ENCODE data around the gene ABHD12. TPM values are rescaled to one million over a fixed set of nuclear protein-coding genes. Genes with fewer than 3 reads are reported as not detected.

ABHD12 gene
- total and polyA plus RNA-seq, 2 donors (not counting 1 experiment from before 2014, with no cell fraction given) = 9.6 to 28.3 TPM

DNA sequence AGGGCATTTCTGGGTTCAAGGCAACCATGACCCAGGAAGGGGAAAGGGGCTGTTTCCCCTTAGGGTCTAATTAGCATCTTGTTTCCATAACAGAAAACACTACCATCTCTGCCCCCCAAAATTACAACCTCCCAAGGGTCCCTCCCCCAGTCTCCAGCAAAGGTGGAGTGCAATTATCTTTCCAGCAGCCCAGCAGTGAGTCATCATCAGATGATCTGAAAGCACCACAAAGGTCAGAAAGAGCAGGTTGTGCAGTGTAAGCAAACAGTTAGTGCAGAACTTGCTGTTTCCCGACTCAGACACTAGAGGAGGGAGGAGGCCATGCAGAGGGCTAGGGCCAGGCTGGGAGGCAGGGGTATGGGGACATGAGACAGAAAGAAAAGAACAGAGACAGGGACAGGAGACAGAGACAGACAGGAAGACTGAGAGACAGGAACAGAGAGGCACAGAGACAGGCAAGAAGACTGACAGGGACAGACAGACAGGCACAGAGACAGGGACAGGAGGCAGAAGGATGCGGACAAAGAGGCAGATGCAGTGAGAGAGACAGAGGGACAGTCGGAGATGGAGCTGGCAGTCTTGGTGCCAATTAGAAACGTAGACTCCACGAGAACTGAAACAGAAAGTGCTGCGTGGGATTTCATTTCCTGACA lies 80.2 kb downstream of the ABHD12 start:
- ChIA-PET CTCF (interaction anchor here (1.4 to 1.6 kb wide), 6 partner anchors 11 to 89 kb away, joined by 3 to 14 read pairs (median 6); partner anchors contain the start of gene PYGB), POLR2A (interaction anchor here (0.9 kb wide), 1 partner anchor 29 kb away, joined by 3 read pairs; no protein-coding TSS in a partner anchor)
- WGBS (ENCODE audit: insufficient coverage) = 20% methylated on average over 5 of the region's 6 CpGs
- peak; percentile 90 for ATAC-seq (ENCODE audit: low read depth)
- Histone ChIP-seq H3K27ac (ENCODE audit: low read length in 2 of 2) (peak overlapping the region in 1 of 2 donors; percentile 16), H3K27me3 (replicated peaks in 1 of 4; ENCODE audit: control extremely low read depth in 1 of 4, control insufficient read depth in 3 of 4, insufficient read depth in 4 of 4, low read length in 3 of 4) (no peaks in the 10 kb centered on the region), H2AFZ (ENCODE audit: insufficient read depth, low read depth, low read length, poor library complexity, severe bottlenecking) (peak overlapping the region; percentile 64), H3K36me3 (replicated peaks in 1 of 2; ENCODE audit: control extremely low read depth in 1 of 2, control insufficient read depth in 1 of 2, extremely low read depth in 1 of 2, insufficient read depth in 2 of 2, low read length in 1 of 2) (peaks cover 0 to 2% of the 10 kb centered on the region in 2 experiments), H3K9ac (ENCODE audit: low read length) (peak overlapping the region; percentile 32), H3K4me3 (ENCODE audit: control extremely low read depth in 1 of 5, extremely low read depth in 1 of 5, insufficient read depth in 1 of 5, low read depth in 2 of 5, low read length in 4 of 5) (peak overlapping the region in 4 of 5 experiments; percentile 0 to 16 (median 4)), H3K4me2 (replicated peaks; ENCODE audit: low read depth, low read length, poor library complexity, severe bottlenecking) (peak overlapping the region; percentile 55), H3K79me2 (ENCODE audit: control insufficient read depth, insufficient read depth, low read length) (no peaks in the 10 kb centered on the region), H3K4me1 (ENCODE audit: control insufficient read depth in 2 of 2, insufficient read depth in 2 of 2, low read length in 2 of 2) (peaks cover 10 to 19% of the 10 kb centered on the region in 2 donors), H4K20me1 (ENCODE audit: control insufficient read depth, insufficient read depth, low read length, poor library complexity, severe bottlenecking) (no peaks in the 10 kb centered on the region), H3K9me3 (ENCODE audit: control extremely low read depth in 1 of 3, control insufficient read depth in 2 of 3, insufficient read depth in 1 of 3, low read length in 2 of 3) (peaks cover 0 to 2% (median 0%) of the 10 kb centered on the region in 3 donors)
- intact Hi-C loops (cut with micrococcal nuclease) = loop anchor here (1.0 to 10.0 kb wide), 4 partner anchors 80 to 387 kb away; partner anchors contain the start of genes ABHD12, NANP and ZNF337
- no peaks in the 10 kb centered on the region for H3K9me3 Mint-ChIP-seq (ENCODE audit: insufficient read depth)
- H3K27ac Mint-ChIP-seq = peak overlapping the region; percentile 82
- DNase-seq = no peak
- H3K4me1 Mint-ChIP-seq = peaks cover 24% of the 10 kb centered on the region
- peak overlapping the region; percentile 70 for H3K4me3 Mint-ChIP-seq
- TF ChIP-seq, protein P1, sequence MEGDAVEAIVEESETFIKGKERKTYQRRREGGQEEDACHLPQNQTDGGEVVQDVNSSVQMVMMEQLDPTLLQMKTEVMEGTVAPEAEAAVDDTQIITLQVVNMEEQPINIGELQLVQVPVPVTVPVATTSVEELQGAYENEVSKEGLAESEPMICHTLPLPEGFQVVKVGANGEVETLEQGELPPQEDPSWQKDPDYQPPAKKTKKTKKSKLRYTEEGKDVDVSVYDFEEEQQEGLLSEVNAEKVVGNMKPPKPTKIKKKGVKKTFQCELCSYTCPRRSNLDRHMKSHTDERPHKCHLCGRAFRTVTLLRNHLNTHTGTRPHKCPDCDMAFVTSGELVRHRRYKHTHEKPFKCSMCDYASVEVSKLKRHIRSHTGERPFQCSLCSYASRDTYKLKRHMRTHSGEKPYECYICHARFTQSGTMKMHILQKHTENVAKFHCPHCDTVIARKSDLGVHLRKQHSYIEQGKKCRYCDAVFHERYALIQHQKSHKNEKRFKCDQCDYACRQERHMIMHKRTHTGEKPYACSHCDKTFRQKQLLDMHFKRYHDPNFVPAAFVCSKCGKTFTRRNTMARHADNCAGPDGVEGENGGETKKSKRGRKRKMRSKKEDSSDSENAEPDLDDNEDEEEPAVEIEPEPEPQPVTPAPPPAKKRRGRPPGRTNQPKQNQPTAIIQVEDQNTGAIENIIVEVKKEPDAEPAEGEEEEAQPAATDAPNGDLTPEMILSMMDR (IDR thresholded peaks at IDR 0.05) = no peak
- TF ChIP-seq EZH2 (IDR thresholded peaks at IDR 0.05; ENCODE audit: borderline replicate concordance, insufficient read depth, low read depth, low read length, poor library complexity, severe bottlenecking) = no peak
- no peaks in the 10 kb centered on the region for H3K27me3 Mint-ChIP-seq
